HepG2 (cell line): ENCODE results near the gene CENATAC. TPM values are rescaled to one million over a fixed set of nuclear protein-coding genes. Genes with fewer than 3 reads are reported as not detected.

Experiments
- ASH2L ChIP-seq: fragments of 300-600, 200-600 bp; sonication (generic); IDR thresholded peaks from 2 replicates; pipeline ENCODE4 v1.7.0; 2017; ENCODE audit warnings: low read depth, mild to moderate bottlenecking, moderate library complexity, mixed read lengths, low read length; ENCODE audit not compliant: insufficient read length
- ATF7-NPFF ChIP-seq: sonication (generic); formaldehyde crosslinking; IDR thresholded peaks from 2 replicates; pipeline ENCODE4 v1.8.1; 2023; ENCODE audit warnings: mild to moderate bottlenecking, low read depth, missing genetic modification reagents, moderate library complexity
- ATM ChIP-seq: fragments of 450-650 bp; IDR thresholded peaks from 2 replicates; pipeline ENCODE4 v1.7.1; 2017; ENCODE audit warnings: mild to moderate bottlenecking, borderline replicate concordance
- CHD4 ChIP-seq: fragments of 200-600 bp; sonication (generic); IDR thresholded peaks from 2 replicates; pipeline ENCODE4 v1.7.0; 2017; ENCODE audit warnings: mild to moderate bottlenecking, low read length, borderline replicate concordance
- EP300 ChIP-seq, 3 experiments: sonication (generic) in 1 of 3; formaldehyde crosslinking in 1 of 3; IDR thresholded peaks; 2 replicates each; pipeline versions ENCODE4 v1.5.1 to v1.6.1; 2011 to 2020; ENCODE audit warnings: low read depth in 2 of 3, low read length in 2 of 3, borderline replicate concordance in 1 of 3, improper control_type of control experiment in 1 of 3, mild to moderate bottlenecking in 1 of 3, missing genetic modification reagents in 1 of 3, moderate library complexity in 1 of 3
- GLI4 ChIP-seq: sonication (generic); formaldehyde crosslinking; IDR thresholded peaks from 2 replicates; pipeline ENCODE4 v1.5.1; 2020; ENCODE audit warnings: missing genetic modification reagents, mild to moderate bottlenecking, moderate library complexity, borderline replicate concordance
- HIC2 ChIP-seq: sonication (generic); formaldehyde crosslinking; IDR thresholded peaks from 2 replicates; pipeline ENCODE4 v1.9.0; 2022; ENCODE audit warnings: low read depth, missing genetic modification reagents
- HOXA7 ChIP-seq: sonication (generic); formaldehyde crosslinking; IDR thresholded peaks from 2 replicates; pipeline ENCODE4 v1.8.1; 2022; ENCODE audit warnings: mild to moderate bottlenecking, missing genetic modification reagents, moderate library complexity
- IRF9 ChIP-seq: sonication (generic); formaldehyde crosslinking; IDR thresholded peaks from 2 replicates; pipeline ENCODE4 v1.8.0; 2022; ENCODE audit warnings: missing genetic modification reagents, mild to moderate bottlenecking, borderline replicate concordance
- JUN ChIP-seq: sonication (generic); formaldehyde crosslinking; IDR thresholded peaks from 2 replicates; pipeline ENCODE4 v1.4.0; 2020; ENCODE audit warnings: mild to moderate bottlenecking, missing genetic modification reagents
- PLSCR1 ChIP-seq: sonication (generic); formaldehyde crosslinking; IDR thresholded peaks from 2 replicates; pipeline ENCODE4 v1.5.0; 2020; ENCODE audit warnings: missing genetic modification reagents, mild to moderate bottlenecking, borderline replicate concordance
- SP140L ChIP-seq: sonication (generic); formaldehyde crosslinking; IDR thresholded peaks from 2 replicates; pipeline ENCODE4 v1.4.0; 2020; ENCODE audit warnings: missing genetic modification reagents, borderline replicate concordance
- SP4 ChIP-seq: sonication (generic); formaldehyde crosslinking; IDR thresholded peaks from 2 replicates; pipeline ENCODE4 v1.8.1; 2023; ENCODE audit warnings: mild to moderate bottlenecking, missing genetic modification reagents
- THRA ChIP-seq: sonication (generic); formaldehyde crosslinking; IDR thresholded peaks from 2 replicates; pipeline ENCODE4 v1.4.0; 2020; ENCODE audit warnings: missing genetic modification reagents, borderline replicate concordance
- ZBTB21 ChIP-seq: sonication (generic); formaldehyde crosslinking; IDR thresholded peaks from 2 replicates; pipeline ENCODE4 v1.4.0; 2020; ENCODE audit warnings: missing genetic modification reagents
- ZBTB38 ChIP-seq: sonication (generic); formaldehyde crosslinking; IDR thresholded peaks from 2 replicates; pipeline ENCODE4 v1.5.1; 2020; ENCODE audit warnings: mild to moderate bottlenecking, missing genetic modification reagents
- ZFP36L2 ChIP-seq: sonication (generic); formaldehyde crosslinking; IDR thresholded peaks from 2 replicates; pipeline ENCODE4 v1.4.0; 2020; ENCODE audit warnings: missing genetic modification reagents
- ZFP82 ChIP-seq: sonication (generic); formaldehyde crosslinking; IDR thresholded peaks from 2 replicates; pipeline ENCODE4 v1.5.1; 2020; ENCODE audit warnings: mild to moderate bottlenecking, missing genetic modification reagents, borderline replicate concordance
- ZNF33B ChIP-seq: sonication (generic); formaldehyde crosslinking; IDR thresholded peaks from 2 replicates; pipeline ENCODE4 v1.5.1; 2020; ENCODE audit warnings: mild to moderate bottlenecking, missing genetic modification reagents
- ZNF350 ChIP-seq: sonication (generic); formaldehyde crosslinking; IDR thresholded peaks from 2 replicates; pipeline ENCODE4 v1.4.0; 2020; ENCODE audit warnings: mild to moderate bottlenecking, low read depth, missing genetic modification reagents, borderline replicate concordance
- ZNF557 ChIP-seq: sonication (generic); formaldehyde crosslinking; IDR thresholded peaks from 2 replicates; pipeline ENCODE4 v1.4.0; 2020; ENCODE audit warnings: missing genetic modification reagents
- ZNF790 ChIP-seq: sonication (generic); formaldehyde crosslinking; IDR thresholded peaks from 2 replicates; pipeline ENCODE4 v1.8.0; 2022; ENCODE audit warnings: missing genetic modification reagents, mild to moderate bottlenecking, borderline replicate concordance
- ZSCAN21 ChIP-seq: sonication (generic); formaldehyde crosslinking; IDR thresholded peaks from 2 replicates; pipeline ENCODE4 v1.8.0; 2022; ENCODE audit warnings: mild to moderate bottlenecking, missing genetic modification reagents, moderate library complexity, borderline replicate concordance
- polyA plus RNA-seq, 8 experiments: library from polyadenylated mRNA; depleted of rRNA in 3 of 8; stranded (reverse) in 7 of 8; unstranded in 1 of 8; fragments of >200 nt; fragmentation: Illumina TruSeq in 4 of 8; extraction: Trizol in 4 of 8; gene quantifications; 2 replicates each; pipeline versions ENCODE4 v1.2.1 to v1.2.3, GENCODE V29; 2011 to 2016; ENCODE audit warnings: low read depth in 4 of 8, missing spikeins in 1 of 8, mixed read lengths in 1 of 8; ENCODE audit not compliant: insufficient read depth in 1 of 8
- total RNA-seq, 5 experiments: library from RNA; depleted of rRNA; stranded (reverse); fragments of >200 nt; fragmentation: Illumina TruSeq; extraction: Trizol; gene quantifications; 2 replicates each; pipeline ENCODE4 v1.2.3, GENCODE V29; 2016; ENCODE audit warnings: low read depth in 1 of 5

CENATAC gene
- total and polyA plus RNA-seq, 2 of the 13 experiments (the other 11 are each of a cell fraction or from before 2014, with no cell fraction given): 21.7 to 25.0 TPM

- TF ChIP-seq IRF9 (peak; percentile 40; the same call in 1 of the 2 replicates), ATM (no peak), ZBTB21 (CRISPR knock-in tag) (peak; percentile 91), ZFP36L2 (CRISPR knock-in tag) (no peak), ASH2L (peak; percentile 96), PLSCR1 (no peak), ZFP82 (CRISPR knock-in tag) (no peak), CHD4 (no peak), ZNF350 (CRISPR knock-in tag) (no peak; the same call in 1 of the 2 replicates), JUN (CRISPR knock-in tag) (no peak), ZSCAN21 (CRISPR knock-in tag) (no peak; the same call in 1 of the 2 replicates), EP300 (IDR thresholded peaks at IDR 0.05; ENCODE audit: low read depth in 2 of 2, low read length in 2 of 2) (peak in 1 of 2 experiments; percentile 41; a peak in 1 of 4 replicates), EP300 (CRISPR knock-in tag; IDR thresholded peaks at IDR 0.05; ENCODE audit: borderline replicate concordance) (peak; percentile 33; the same call in 1 of the 2 replicates), SP4 (CRISPR knock-in tag) (peak; percentile 90), HIC2 (no peak), ZNF557 (no peak), SP140L (CRISPR knock-in tag) (no peak), ZBTB38 (CRISPR knock-in tag) (peak; percentile 67), GLI4 (CRISPR knock-in tag) (no peak), ZNF33B (CRISPR knock-in tag) (0 out of 2 replicates have a peak, but pooled peaks have one; percentile 70), HOXA7 (CRISPR knock-in tag) (peak; percentile 85; the same call in 1 of the 2 replicates), ZNF790 (CRISPR knock-in tag) (no peak), ATF7-NPFF (CRISPR knock-in tag) (peak; percentile 73; the same call in 1 of the 2 replicates), THRA (CRISPR knock-in tag) (no peak; the same call in 1 of the 2 replicates)
Measured at GRCh38 chr11:119018074-119018938, 20.4 kb downstream of the CENATAC start, which contains the start of the genes RPS25 and TRAPPC4 (continued).
